SIG-M5 treated with dmso at 0.1 percent for 504 hours (cell line): ENCODE measurements around the gene BCO2.
"Not testable (repeated sequence)": the region's sequence is repeated elsewhere in the genome, so short reads cannot be mapped to it uniquely, and the experiment has no call there.

ENCODE experiments used
- DNase-seq: peaks from one replicate; lab custom pipeline; 2025; ENCODE audit not compliant: unreplicated experiment; lab: John Stamatoyannopoulos, UW

The BCO2 gene

DNA sequence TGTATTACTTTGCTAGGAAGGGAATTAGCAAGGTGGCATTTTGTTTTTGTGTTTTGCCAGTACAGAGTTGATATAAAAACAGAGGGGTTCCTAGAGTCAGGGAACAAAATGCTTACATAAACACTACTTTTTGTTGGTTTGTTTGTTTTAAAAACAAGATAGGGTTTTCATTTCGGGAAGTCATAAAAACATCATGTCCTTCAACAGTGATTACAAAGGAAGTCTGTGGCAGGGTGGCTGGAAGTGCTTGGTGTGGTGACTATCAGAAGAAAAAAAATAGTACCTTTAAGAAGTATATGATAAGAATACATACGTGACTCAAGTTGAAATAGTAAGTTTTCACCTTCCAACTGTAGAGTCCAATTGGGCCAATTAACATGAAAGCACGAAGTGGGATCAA, 10.3 kb upstream of the BCO2 start:
- no peak for DNase-seq

DNA sequence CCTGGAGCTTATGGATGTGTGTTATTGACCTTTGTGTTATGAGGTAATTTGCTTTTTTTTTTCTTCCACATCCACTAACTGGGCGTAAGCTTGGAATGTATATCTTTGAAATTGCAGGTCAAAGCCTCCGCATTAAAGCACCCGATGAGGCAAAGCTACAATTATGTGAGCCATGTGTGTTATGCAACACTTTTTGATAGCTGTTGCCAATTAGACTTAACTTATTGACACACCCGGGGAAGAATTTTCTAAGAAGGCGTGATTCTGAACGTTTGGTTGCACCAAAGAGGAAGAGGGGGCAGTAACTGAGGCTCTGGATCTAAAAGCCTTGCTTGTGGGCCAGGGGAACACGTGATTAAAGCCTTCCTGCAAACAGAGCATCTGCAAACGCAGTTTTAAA, 8.8 kb upstream of the BCO2 start:
- DNase-seq = no peak

DNA sequence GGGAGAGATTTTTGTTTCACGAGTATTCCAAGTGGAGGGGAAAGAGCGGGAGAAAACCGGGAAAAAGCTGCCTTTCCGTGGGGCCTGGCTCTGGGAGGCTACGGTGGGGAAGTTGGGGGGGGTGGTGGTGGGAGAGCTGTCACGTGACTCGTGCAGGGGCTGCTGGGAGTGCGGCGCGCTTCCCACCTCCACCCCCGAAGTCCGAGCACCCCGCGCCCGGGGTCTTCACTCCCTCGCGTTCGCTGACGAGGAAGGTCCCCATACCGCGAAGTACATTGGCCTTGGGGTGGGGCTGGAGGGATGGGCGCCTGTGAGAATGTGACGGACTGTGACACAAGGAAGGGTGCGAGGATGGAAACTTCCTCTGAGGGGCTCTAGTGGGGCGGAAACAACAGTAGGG, 8.2 kb upstream of the BCO2 start, which contains the start of gene TEX12:
Gene TEX12 (plus strand): TSS at position 228 of the 400 bp plus-strand sequence. CDS start 1,897 bp downstream, outside the sequence.
- DNase-seq = no peak

DNA sequence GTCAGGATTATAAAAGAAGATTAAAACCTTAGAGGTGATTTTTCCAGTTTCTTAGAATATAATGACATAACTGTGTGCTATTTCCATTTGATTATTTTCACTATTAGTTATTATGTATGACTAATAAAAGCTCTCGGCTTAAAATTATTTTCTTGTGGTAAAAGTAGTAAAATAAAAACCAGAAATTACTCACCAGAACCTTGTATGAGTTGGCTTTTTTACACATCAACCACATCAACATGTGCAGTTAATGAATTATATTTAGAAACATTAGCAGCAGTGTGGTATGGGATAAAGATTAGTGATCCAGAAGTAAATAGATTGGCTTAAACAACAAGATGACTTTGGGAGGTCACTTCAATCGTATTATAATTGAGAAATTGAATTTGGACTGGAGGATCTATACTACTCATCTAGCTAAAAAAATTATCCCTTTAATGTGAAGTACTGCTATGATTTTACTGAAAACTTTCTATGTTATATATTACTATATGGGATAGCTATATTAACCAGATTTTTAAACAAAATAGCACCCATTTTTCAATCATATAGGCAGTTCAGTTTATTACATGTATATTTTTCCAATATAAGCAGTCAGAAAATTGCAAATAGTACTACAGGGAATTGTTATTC, 2.8 kb upstream of the BCO2 start:
- no peak for DNase-seq

DNA sequence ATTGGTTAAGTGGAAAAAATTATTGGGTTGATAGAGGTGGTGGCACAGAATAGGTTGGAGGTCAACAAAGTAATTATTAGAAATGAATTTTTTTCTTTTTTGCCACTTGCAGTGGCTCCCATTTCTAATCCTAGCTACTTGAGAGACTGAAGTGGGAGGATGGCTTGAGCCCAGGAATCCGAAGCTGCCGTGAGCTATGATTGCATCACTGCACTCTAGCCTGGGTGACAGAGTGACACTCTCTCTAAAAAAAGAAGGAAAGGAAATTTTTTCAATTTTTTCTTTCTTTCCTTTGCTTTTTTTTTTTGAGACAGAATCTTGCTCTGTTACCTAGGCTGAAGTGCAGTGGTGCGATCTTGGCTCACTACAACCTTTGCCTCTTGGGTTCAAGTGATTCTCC, 2.2 kb upstream of the BCO2 start:
- DNase-seq = no peak

DNA sequence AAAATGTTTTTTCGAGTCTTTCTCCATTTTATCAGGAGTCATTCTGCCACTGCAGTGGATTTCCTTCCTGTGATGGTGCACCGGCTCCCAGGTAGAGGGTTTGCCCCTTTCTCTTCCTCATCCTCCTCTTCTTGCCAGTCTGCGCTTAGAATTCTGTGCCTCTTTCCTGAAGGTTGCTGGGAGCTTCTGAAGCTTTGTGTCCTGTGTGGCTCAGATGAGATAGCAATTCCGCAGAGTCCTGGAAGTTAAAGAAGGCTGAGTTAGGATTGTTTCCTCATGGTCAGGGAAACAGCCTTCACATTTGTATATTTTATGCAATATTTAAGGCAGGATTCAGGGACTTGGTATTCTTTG, 264 bp downstream of the BCO2 start:
- DNase-seq = no peak

DNA sequence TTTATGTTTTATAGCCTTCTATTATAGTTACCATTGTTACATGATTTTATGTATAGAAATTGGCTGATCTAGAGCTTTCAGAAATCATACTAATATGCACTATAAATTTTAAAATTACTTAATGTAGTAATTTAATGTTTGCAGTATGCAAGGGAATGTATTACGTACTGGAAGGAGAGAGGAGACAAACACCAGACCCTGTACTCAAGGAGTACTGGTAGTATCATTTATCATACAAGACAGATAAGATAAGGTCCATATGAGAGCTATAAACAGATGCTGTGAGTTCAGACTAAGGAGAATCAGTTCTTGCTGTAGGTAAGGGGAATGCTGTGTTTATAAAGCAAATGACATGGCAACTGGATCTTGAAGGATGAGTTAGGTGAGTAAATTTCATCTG, 765 bp downstream of the BCO2 start:
- DNase-seq = no peak

DNA sequence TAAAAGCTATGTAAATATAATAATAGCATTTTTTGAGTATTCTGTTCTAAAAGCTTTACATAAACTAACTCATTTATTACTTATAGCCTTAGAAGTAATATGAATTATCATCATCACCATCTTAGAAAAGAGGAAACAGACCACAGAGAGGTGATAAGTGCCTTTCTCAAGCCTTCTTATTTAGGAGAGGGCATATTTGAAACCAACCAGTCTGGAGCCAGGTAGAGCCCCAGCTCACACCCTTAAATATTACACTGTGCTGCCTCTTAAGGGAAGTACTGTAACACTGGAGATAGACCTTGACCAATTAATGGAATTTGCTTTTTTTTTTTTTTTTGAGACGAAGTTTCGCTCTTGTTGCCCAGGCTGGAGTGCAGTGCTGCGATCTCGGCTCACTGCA, 2.3 kb downstream of the BCO2 start:
- no peak for DNase-seq

DNA sequence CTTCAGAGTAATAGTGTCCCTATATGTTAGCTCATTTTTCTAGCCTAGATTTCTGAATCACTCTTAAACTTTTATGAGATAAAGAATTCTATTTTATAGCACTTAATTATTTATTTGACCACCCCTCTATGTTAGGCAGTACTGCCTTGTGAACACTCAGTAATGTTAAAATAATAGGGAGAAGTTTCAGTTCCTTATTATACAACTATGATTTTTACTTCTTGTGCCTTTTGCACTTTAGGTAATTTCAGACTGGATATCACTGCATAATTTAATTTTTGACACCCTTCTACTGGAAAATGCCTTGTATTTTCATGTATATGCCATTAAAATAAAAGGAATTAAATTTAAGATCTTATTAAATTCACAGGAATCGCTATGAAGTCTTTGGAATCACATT, 3.1 kb downstream of the BCO2 start:
- no peak for DNase-seq

DNA sequence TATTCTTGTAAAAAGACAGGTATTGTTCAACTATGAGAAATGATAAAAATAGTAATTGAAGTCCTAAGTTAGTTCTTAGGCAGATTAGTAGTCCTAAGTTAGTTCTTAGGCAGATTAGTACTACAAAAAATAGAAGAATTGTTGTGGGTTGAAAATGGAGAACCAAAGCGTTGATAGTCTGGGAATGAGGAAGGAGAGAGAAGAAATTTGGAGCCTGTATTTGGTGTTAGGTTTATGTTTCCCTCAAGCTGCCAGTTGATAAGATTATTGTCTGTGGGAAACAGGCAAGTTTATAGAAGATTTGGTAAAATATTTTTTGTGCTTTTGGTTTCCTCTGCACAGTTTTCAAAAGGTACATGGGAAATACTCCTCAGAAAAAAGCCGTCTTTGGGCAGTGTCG, 3.6 kb downstream of the BCO2 start:
- DNase-seq = no peak

DNA sequence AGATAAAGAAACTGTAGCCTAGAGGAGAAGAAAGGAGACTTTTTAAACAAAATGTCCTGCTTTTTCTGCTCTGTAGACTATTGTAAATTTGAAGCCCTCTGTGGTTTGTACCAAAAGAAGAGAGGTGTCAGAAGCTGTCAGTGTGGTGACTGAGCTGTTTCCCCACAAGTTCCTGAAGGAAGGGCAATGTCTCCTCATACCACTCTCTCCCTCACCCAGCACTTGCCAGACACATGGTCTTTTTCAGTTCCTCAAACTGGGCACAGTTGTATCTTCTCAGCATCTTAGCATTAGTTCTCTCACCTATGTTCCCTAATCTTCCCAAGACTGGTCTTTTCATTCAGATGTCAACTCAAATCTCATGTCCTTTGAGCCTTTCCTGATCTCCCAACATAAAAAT, 4.3 kb downstream of the BCO2 start:
- peak; percentile 82 for DNase-seq

DNA sequence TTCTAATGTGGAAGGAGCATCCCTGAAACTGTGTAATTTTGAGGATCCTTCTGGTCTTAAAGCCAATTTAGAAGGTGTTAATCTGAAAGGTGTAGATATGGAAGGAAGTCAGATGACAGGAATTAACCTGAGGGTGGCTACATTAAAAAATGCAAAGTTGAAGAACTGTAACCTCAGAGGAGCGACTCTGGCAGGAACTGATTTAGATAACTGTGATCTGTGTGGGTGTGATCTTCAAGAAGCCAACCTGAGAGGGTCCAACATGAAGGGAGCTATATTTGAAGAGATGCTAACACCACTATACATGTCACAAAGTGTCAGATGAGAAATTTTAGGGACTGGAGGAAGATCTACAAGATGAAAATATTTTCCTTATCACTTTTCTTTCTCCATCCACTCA, 7.6 kb downstream of the BCO2 start:
- no peak for DNase-seq

DNA sequence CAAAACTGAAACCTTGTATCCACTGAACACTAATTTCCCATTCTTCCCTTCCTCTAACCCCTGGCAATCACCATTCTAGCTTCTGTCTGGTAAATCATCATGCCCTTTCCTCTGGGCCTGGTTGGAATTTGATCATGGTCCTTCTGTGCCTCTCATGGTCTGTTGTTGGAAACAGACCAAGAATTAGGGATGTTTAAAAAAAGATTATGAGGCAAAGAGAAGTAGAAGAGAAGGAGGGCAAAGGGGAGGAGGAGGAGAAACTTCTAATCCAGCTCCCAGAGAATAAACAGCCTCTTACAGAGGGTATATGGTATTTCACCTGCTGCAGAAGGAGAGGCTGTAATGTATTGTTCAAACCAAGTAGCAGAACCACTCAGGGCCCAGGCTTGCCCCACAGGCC, 10.6 kb downstream of the BCO2 start:
- no peak for DNase-seq

DNA sequence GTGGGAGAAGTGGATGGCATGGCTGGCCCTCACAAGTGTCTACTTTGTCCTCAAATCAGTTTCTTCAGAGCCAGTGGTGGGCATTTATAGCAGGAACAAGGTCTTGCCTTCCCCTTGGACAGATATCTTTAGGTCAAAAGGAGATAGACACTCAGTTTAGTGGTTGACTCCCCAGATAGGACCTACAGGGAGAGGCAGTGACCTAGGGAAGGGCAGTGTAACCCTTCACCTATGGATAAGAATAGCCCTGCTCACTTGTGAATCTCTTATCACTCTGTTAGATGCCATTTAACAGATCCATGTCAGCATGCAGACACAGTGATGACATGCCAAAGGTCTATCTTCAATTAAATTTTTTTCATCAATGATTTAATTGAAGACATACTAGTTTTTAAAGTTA, 11.0 kb downstream of the BCO2 start:
- no peak for DNase-seq

DNA sequence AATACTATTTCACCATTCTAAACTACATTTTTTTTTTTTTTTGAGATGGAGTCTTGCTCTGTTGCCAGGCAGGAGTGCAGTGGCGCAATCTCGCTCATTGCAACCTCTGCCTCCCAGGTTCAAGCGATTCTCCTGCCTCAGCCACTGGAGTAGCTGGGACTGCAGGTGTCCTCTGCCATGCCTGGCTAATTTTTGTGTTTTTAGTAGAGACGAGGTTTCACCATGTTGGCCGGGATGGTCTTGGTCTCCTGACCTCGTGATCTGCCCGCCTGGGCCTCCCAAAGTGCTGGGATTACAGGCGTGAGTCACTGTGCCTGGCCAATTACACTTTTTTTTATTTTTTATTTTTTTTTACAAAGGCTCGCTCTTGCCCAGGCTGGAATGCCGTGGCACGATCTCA, 19.8 kb downstream of the BCO2 start:
- DNase-seq = not testable (repeated sequence)

DNA sequence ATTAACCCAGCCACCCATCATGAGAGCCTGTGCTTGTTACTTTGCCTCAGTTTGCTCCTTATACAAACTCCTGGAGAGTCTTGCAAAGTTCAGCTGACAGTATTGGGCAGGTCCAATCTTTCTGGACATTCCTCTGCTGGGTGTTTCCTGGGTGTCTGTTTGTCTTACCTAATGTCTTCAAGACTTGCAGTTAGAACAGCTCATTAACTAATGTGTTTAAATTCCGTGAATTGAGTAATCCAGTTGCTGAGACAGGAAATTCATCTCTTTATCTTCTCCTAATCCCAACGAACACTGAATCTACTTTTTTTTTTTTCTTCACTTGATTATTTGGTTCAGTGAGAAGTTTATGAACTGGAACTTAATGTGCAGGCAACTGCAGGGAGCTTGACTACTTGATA, 20.6 kb downstream of the BCO2 start:
- no peak for DNase-seq

DNA sequence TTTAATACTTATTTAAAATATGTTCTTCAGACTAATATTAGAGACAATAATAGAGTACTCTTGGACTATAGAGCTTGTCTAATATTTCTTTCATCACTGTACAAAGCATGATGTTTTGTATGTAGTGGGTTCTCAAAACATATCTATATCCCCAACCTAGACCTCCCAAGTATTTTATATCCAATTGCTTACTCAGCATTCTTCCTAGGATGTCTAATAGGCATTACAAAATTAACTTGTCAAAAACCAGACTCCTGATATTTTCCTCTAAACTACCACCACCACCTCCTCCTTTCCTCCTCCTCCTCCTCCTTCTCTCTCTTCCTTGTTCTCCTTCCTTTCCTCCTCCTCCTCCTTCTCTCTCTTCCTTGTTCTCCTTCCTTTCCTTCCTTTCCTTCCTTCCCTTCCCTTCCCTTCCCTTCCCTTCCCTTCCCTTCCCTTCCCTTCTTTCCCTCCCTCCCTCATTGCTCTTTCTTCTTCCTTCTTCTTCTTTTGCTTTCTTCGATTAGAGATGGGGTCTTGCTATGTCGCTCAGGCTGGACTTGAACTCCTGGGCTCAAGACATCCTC, 21.3 kb downstream of the BCO2 start:
- no peak for DNase-seq

DNA sequence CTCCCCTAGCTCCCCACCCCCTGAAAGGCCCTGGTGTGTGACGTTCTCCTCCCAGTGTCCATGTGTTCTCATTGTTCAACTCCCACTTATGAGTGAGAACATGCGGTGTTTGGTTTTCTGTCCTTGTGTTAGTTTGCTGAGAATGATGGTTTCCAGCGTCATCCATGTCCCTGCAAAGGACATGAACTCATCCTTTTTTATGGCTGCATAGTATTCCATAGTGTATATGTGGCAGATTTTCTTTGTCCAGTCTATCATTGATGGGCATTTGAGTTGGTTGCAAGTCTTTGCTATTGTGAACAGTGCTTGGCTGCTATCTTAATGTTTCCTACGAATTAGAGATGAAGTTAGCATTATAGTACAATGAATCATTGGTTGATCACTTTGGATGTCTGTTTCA, 23.8 kb downstream of the BCO2 start:
- not testable (repeated sequence) for DNase-seq

DNA sequence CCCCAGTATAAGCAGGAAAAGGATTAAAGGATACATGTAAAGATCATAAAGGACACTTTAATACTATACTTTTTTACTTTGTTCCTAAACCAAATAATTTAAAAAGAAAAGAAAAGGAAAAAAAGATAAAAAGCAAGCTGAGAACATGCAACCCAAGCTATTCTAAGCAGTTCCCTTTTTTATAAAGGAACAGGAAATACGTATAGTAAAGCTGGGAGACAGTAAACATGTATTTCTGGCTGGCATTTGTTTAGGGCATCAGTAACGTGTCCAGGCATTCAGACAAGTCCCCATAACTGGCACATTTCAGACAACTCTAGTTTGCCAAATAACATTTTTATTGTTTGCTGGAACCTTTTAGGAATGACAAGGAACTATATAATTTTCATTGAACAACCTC, 24.9 kb downstream of the BCO2 start:
- DNase-seq = peak; percentile 13

DNA sequence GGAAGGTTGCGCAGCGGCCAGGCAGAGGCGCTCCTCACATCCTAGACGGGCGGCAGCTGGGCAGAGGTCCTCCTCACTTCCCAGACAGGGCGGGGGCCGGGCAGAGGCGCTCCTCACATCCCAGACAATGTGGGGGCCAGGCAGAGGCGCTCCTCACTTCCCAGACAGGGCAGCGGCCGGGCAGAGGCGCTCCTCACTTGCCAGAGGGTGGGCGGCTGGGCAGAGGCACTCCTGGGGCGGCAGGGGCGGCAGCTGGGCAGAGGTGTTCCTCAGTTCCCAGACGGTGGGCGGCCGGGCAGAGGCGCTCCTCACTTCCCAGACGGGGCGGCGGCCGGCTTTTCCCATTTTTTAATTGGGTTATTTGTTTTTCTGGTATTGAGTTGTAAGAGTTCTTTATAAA, 30.8 kb downstream of the BCO2 start:
- no peak for DNase-seq

DNA sequence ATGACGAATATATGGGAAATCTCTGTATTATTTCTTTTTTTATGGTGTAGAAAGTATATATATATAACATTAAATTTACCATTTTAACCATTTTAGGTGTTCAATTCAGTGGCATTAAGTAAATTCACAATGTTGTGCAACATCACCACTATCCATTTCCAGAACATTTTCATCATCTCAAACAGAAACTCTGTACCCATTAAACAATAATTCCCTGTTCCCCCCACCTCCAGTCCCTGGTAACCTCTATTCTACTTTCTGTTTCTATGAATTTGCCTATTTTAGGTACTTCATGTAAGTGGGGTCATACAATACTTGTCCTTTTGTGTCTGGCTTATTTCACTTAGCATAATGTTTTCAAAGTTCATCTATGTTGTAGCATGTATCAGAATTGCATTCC, 35.6 kb downstream of the BCO2 start:
- DNase-seq = no peak

DNA sequence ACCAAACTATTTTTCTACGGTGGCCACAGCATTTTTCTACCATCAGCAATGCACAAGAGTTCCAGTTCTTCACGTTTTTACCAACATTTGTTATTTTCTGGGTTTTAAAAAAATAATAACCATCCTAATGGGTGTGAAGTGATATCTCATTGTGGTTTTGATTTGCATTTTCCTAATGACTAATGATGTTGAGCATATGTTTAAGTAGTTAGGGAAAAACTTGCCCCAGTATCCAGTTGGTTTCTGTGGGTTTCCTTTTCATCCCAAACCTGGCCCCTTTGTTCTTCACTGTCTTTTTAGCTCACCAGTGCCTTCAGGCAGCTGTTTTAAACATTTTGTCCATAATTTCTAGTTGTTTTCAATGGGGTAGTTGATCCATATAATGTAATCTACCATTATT, 36.2 kb downstream of the BCO2 start:
- no peak for DNase-seq

DNA sequence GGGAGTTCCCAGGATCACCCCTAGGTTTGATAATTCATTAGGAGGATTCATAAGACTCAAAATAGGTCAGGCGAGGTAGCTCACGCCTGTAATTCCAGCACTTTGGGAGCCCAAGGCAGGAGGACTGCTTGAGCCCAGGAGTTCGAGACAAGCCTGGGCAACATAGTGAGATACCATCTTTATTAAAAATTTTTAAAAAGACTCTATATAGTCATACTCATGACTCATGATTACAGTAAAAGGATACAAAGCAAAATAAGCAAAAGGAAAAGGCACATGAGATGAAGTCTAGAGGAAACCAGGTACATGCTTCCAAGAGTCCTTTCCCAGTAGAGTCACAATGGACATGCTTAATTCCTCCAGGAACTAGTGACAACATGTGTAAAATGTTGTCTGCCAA, 37.0 kb downstream of the BCO2 start:
- no peak for DNase-seq
